CD4-positive, alpha-beta T cell treated with Interleukin-12 subunit alpha and Interleukin-12 subunit beta, for 1 hour (primary cell): Measurements from ENCODE around the gene OGDHL.
"Not testable (repeated sequence)": the region's sequence is repeated elsewhere in the genome, so short reads cannot be mapped to it uniquely, and the experiment has no call there.

ENCODE experiments used
- DNase-seq: peaks from one replicate; pipeline ENCODE4 v3.0.0-alpha.2; 2020

The OGDHL gene

DNA sequence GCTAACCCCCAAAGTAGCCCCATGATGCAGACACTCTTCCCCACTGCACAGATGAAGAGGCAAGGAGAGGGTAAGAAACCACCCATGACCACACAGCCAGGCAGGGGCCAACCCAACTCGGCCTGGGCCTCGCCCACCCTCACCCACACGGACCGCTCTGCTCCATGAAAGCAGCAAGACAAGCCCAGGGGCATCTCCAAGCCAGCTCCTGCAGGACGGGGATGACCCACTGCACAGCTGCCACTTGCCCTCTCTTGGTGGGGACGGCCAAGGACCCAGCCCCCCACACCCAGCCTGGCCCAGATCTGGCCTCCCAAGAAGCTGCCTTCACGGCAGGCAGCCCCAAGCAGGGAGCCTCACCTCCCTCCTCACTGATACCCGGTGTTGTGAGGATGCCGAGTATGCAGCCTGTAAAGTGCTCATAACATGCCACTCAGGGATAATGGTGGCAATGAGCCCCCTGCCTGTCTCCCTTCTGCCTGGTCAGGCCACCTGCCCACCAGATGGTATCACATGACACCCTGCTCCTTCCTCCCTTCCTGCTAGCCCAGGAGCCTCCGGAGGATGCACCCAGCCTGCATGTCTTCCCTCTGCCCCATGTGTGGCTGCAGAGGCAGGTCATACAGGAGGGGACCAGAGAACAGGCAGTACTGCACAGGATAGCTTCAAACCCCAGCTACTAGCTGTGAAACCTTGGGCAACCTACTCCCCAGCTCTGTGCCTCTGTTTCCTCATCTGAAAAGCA is 23.3 kb downstream of the OGDHL start:
- no peak for DNase-seq

DNA sequence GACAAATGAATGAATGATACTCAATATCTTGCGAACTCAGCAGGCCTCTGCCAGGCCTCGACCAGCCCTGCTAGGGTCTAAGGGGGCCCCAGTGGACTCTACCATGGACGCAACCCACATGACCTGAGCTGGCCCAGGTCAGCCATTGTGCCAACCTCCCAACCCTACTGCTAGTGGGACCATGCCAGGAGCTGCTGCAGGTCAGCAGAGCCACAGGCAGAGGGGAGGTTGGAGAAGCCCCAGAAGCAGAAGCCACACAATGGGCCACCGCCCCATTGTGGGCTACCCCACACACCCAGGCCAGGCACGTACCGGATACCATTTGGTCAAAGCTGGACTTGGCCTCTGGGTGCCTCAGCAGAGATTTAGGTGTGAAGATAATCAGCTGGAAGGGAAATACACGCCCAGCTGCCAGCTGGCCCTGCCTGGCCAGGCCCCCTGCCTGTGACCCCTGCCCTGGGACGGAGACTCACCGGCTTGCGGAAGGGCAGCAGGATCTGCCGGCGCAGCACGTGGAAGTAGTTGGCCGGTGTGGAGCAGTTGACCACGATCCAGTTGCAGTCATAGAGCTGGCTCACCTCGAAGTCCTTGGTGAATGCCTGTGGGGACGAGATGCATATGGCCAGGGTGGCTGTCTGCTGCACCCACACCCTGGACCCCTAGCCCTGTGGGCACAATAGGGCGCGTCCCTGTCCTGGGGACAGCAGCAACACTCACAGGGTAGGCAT is 24.5 kb downstream of the OGDHL start:
- no peak for DNase-seq

DNA sequence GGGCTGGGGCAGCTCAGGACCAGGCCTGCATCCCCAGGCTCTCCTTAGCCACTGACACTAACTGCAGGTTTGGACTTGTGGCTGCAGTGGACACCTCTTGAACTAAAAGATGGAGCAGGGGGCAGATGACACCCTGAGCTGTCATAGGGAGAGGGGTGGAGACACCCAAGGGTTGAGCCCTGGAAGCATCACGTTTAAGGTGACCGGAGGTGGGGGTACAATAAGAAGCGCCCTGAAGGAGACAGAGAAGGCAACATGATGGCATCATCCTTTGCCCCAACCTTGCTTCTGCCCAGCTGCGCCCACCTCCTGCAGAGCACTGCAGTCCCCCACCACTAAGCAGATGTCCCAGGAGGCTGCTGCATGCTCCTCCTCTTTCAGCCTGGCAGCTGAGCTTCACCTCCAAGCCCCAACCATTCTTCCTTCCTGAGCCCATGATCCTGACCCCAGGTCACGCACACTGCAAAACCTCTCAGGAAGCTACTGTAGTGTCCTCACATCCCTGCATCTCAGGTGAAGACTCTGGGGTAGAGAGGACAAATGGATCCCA is 25.5 kb downstream of the OGDHL start:
- no peak for DNase-seq

DNA sequence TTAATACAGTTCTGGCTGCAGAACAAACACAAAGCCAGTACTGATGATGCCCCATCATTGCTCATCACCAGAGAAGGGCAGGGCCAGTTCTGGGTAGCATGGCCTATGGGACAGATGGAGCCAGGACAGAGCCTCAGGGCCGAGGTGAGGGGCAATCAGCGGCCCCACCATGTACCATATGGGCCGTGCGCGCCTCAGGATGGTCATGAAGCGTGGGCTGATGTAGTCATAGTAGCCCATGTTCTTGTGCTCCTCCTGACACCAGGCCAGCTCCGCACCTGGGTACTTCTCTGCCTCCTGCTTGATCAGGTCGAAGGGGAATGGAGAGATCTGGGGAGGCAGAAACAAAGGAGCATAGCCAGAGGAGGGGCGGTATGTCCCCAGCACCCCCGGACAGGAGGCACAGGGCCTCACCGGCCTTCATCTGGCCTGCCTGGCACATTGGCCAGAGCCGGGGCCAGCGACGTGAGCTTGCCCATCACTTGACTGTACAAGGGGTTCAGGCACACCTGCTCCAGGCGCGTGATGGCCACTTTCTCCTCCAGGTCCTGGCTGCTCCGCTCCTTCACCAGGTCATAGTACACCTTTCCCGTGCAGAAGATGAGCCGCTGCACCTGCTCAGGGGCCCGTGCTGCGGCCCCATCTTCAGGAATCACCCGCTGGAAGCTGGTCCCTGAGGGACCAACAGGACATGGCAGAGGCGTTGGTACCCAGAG is 26.1 kb downstream of the OGDHL start:
- no peak for DNase-seq

DNA sequence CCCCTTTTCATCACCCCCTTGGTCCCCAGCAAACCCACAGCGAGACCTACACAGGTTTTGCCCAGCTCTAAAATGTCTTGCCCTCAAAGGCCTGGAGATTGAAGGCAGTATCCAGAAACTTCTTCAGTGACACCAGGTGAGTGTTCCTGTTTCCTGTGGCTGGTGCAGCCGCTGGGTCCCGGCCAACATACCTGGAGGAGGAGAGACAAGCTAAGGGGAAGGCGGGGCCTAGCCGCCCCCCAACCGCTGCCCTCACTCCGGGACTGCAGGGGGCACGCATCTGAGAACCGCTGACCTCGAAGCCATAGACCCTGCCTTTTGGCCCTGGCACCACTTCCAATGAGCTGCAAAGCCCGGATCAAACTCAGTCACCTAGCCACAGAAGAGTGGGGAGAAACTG is 27.0 kb downstream of the OGDHL start:
- no peak for DNase-seq

DNA sequence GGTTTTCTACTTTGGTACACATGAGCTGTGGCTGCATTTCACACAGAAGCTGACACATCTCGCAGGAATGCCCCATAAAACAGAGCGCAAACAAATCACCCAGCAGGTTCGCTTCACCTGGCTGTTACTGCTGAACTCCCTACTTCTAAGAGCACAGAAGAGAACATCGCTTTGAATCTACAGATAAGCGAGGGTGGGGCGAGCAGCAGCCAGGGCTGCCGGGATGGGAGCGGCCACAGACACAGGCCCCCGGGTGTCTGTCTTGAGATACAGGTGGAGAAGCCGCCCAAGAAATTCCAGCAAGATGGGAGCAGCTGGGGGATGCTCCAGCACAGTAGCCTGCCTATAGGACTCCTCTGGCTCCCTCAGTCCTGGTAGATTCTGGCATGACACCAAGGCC is 27.4 kb downstream of the OGDHL start:
- no peak for DNase-seq

DNA sequence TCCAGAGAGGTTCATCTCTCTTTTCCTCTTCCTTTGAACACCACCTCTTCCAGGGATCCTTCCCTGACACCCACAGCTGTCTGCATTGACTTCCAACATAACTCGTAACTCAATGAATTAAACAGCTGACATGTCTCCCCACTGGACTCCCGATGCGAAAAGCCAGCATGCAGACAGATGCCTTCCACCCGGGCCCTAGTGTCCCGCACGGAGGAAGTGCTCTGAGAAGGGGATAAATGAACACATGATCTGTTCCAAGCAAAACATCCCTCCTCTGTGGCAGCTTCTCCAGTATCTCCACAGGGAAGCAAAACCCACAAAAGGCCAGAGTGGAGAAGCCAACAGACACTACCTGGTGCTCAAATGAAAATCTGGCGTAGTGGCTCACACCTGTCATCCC is 28.3 kb downstream of the OGDHL start:
- no peak for DNase-seq

DNA sequence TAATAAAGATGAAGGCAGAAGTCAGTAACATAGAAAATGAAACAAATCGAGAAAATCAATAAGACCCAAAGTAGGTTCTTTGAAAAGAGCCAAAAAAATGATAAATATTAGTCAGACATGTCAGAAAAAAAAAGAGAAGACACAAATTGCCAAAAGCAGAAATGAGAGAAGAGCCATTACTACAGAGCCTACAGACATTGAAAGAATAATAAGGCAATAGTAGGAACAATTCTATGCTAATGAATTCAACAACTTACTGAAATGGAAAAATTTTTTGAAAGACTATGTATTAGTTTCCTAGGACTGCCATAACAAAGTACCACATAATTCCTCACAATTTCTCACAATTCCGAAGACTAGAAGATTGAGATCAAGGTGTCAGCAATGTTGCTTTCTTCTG is 35.5 kb downstream of the OGDHL start:
- DNase-seq, result no peak

DNA sequence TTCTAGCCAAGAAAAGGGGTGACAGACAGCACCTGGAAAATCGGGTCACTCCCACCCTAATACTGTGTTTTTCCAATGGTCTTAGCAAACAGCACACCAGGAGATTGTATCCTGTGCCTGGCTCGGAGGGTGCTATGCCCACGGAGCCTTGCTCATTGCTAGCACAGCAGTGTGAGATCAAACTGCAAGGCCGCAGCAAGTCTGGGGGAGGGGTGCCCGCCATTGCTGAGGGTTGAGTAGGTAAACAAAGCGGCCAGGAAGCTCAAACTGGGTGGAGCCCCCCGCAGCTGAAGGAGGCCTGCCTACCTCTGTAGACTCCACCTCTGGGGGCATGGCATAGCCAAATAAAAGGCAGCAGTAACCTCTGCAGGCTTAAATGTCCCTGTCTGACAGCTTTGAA is 47.0 kb downstream of the OGDHL start:
- DNase-seq, result not testable (repeated sequence)

DNA sequence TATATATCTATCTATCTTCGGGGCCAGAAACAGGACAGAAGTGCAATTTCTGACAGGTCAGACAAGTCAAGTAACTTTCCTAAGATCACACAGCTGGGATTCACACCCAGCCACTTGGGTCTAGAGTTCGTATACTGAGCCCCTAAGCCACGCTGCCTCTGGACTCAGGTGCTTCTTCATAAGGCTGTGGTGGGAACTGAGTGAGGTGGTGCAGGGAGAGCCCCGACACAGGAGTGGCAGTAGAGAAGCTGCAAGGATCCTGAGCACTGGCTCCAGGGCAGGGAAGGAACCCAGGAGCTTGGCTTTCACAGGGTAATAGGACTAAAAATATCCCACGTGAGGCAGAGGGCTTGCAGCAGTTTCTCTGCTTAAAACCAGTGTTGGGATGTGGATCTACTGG is 48.9 kb downstream of the OGDHL start:
- no peak for DNase-seq

DNA sequence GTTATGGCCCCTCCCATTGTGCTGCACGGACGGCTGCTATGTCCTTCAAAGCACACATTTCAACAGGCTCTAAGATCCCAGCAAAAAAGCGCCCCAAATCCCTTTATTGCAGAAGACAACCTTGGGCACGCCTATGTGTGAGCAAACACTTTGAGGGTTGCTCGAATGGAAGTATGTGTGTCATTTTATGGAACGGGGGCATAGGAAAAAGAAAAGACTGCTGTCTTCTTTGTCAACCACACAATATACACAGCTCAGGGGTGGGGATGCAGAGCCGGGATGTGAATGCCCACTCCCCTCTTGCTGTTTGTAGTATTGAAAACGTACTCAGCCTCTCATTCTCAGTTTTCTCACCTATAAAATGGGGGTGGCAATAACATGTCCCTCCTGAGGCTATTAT is 50.6 kb downstream of the OGDHL start:
- DNase-seq, result no peak

DNA sequence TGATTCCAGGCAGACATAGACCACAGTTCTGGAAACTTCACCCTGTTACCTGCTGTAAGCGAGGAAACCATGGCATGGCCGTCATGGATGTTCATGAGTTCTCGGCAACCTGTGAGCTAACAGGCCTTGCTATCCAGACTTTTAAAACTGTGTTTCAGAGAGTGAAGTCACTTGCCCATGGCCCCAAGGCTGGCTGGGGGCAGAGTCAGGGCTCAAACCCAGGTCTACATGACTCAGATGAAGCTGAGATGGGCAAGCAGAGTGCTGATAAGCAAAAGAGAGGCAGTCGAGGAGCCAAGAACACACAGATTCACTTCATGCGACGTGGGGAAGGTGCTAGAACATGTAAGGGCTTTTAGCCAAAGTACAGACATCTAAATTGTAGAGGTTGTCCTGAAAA is 51.2 kb downstream of the OGDHL start:
- DNase-seq, result no peak

DNA sequence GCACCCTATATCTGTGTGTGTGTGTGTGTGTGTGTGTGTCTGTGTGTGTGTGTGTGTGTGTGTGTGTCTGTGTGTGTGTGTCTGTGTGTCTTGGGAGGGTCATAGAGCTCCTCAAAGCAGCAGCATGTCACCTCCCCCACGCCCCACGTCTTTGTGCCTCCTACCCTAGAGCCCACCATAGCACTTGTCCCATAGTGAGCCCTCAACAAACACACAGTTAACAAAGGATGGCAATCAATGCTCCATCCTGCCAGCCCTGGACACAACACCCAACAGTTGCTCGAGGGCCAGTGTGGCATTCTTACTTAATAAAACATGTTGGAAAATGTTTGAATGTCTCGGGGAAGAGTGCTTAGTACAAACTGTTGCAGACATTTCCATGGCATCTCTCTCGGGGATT is 52.2 kb downstream of the OGDHL start:
- no peak for DNase-seq

DNA sequence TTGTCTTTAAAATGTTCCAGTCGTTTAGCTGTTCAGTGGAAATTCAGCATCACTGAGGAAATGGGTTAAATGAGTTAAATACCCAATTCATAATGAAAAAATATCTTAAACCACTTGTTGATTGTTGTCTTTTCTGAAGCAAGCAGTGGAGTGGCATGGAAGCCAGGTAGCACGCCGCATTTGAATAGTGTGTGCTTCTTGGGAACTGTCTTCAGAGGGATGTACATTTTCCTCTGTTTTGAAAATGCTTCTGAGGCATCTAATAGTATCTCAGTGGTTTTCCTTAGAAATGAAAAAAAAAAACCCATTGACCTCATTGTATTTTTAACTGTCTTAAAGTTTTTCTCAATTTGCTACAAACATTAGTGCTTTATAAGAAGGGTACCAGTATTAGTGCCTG is 54.5 kb downstream of the OGDHL start:
- no peak for DNase-seq

DNA sequence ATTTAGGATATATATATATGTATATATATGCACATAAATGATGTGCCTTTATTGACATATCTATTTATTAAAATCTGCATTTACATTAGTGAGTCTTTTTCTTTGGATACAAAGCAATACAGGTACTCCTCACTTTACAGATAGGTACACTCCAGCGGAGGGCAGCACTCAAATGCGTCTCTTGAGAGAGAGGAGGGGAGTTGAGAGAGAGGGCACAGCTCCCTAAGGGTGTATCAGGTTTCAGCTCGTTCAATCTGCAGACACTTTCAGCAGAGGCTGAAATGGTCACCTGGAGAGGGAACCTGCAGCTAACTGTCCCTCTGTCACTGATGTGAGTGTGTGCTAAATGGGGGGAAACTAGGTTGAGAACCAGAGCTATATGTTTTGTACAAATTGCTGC is 61.1 kb downstream of the OGDHL start:
- DNase-seq, result no peak

DNA sequence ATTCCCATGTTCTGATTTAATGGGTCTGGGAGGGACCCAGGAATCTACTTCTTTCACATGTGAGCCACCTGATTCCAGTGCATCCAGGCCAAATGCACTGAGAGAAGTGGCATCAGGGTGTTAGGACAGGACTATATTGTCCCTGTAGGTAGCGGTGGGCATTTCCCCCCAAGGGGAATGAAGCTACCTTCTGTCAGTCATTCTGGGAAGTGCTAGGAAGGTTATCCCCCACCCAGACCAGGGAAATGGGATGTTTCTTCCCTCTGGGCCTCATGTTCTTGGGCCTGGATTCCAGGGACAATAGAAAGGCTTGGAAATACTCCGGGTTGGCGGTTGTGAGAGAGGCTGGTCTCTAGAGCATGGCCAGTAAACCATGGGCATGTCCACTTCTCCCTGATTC is 61.9 kb downstream of the OGDHL start:
- DNase-seq, result no peak

DNA sequence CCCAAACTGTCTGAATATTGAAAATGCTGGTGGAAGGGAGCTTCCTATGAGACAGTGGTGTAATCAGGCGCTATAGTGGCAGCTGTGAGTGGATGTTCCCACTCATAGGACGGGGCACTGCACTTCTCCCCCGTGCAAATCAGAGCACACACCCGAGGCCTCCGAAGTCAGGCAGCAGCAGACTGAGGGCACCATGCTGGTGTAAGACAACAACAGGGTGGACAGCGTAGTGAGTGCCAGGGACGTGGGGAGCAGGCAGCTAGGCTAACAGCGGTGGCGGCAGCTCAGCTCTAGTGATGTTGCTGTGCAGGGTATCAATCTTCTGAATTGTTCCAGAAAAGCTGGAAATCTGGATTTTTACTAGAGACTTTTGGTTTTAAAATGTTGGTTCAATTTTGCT is 63.4 kb downstream of the OGDHL start:
- no peak for DNase-seq

DNA sequence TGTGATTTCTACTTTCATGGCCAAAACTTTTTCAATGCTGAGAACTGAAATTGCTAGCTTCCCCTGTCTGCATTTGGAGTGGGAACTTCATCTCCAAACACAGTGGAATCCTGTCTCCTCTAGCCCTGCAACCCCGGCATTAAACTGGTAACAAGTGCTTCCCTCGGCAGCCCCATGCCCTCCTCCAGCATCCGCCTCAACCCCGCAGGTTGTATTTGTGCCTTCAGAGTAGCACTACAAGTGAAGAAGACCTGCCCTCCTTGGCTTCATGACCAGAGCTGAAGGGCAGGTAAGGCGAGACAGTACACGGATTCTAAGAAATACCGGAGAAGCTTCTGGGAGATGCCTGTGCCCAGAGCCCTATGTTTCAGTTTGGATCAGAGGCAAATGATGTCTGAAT is 65.8 kb downstream of the OGDHL start:
- DNase-seq, result no peak

DNA sequence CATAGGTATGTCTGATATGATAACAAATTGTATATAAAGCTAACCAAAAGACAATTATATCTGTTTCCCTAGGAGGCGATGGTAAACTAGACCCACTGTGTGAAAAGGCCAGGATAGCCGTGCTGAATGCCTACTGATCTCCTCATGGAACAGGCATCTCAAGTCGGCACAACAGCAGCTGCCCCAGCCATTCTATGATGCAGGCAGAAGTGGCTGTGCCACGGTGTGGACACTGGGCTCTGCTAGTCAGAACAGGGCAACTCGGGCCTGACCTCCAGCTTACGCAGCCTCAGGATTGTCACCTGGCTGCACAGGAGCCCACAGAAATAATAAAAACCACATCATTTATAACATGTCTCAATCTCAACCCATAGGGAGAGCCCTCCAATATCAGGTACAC is 67.7 kb downstream of the OGDHL start:
- DNase-seq, result no peak

DNA sequence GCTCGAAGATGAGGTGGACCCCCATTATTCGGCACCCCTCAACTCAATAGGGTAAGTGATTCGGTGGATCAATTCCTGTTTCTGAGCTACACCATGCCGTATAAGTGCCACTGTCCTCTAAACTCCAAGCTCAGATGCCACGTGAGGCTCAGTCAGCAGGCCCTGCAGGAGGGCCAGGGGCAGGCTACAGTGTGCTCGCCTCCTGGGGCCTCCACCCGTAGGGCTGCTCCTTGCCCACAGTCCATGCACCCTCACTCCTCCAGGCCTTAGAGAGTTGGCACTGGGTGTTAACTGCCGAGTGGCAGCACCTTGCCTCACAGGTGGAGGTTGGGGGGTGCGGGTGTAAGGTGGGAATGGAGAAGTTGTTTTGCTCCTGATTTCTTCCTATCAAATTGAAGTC is 70.5 kb downstream of the OGDHL start:
- DNase-seq, result no peak

DNA sequence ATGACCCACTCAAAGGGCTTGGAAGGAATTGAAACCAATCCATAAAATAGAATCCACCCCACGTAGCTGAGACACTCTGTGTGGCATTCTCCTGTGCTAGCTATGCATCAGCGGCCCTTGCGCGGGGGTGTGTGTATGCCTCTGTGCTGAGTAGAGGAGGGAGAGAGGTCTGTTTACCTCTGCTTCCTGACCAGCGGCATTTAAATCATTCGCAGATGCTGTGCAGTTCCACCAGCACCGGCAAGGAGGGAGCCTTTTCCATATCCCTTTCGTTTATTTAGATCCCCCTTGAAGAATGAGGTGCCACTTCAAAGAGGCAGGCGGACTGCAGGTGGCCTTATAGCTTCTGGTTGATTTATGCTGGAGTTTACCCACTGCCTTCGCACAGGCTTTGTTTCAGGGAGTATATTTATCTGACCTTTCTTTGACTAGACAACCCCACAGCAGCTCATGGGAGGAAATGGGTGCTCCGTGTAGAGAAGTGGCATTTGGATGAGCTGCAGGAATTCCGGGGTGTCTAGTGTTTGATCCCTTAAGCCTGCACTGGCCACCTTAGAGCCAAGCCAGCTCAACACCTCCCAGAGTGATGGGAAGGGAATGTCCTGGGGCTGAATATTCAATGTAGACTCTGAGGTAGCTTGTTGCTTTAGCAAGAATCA is 71.3 kb downstream of the OGDHL start:
- DNase-seq, result no peak

DNA sequence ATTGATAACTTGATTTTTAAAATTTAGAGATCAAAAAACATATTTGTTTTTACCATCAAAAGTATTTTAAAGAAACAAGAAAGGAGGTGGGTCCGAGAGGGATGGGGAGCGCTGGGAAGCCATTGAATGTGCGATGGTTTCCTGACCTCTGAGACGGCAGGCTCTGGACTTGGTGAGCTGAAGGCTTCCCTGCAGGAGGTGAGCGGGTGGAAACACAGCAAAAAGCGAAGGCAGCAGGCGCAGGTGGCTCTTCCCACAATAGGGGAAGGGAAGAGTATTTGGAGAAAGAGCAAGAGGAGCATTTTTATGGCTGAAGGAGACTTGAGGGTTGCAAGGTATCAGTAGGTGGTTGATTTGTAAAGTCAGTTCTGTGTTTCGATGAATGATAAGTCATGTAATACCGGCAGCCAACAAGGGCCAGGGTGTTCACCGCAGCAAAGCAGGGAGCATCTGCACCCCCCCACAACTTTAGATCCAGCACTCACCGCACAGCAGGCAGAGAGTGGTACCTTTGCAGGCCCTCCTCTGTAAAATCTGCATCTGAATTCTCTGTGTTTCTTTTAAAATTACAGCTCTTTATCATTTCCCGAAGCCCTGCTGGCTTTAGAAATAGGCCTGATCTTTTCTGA is 72.1 kb downstream of the OGDHL start:
- DNase-seq, result no peak

DNA sequence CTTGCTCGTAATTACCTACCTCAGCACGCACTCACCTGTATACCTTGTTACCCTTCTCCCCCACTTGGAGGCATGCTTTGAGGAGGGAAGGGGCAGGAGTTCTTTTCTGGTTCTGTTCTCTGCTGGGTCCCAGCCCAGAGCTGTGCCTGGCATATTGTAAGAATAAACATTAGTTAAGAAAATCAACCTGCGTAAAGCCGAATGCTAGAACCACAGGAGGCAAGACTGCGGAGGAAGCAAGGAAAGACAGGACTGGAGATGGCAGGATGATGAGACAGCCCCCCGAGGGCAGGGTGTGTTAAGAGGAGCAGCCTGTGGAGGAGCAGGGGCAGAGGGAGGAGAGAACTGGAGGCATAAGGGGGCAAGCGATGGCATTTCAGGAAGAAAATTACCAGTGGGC is 73.2 kb downstream of the OGDHL start:
- no peak for DNase-seq
